Measurements from ENCODE around the gene CALHM3. TPM values are rescaled to one million over a fixed set of nuclear protein-coding genes. Genes with fewer than 3 reads are reported as not detected.

Gene CALHM3
- polyA plus RNA-seq, 1 of the 3 experiments (the other 2 are of a cell fraction), result not detected

DNA sequence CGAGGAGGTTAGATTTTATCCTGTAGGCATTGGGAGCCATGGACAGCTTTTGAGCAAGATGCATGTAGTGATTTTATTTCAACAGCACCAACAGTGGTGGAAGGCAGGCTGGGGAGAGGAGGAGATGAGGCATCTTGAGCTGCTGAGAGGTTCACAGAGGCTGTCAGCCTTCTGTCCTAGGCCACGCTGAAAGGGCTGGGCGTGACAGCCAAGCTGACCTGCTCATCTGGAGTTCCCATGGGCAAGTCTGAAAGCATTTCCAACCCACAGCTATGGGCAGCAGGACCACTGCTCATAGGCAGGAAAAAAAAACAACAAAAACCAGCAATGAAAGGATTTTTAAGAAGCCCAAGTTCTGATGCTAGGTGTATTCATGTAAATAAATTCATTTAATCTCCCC, 22.1 kb upstream of the CALHM3 start:
- TF ChIP-seq, protein P1, sequence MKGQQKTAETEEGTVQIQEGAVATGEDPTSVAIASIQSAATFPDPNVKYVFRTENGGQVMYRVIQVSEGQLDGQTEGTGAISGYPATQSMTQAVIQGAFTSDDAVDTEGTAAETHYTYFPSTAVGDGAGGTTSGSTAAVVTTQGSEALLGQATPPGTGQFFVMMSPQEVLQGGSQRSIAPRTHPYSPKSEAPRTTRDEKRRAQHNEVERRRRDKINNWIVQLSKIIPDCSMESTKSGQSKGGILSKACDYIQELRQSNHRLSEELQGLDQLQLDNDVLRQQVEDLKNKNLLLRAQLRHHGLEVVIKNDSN (IDR thresholded peaks at IDR 0.05; ENCODE audit: borderline replicate concordance, low read depth), result no peak
- TF ChIP-seq, protein P2, sequence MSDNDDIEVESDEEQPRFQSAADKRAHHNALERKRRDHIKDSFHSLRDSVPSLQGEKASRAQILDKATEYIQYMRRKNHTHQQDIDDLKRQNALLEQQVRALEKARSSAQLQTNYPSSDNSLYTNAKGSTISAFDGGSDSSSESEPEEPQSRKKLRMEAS (IDR thresholded peaks at IDR 0.05; ENCODE audit: low read depth), result no peak
- TF ChIP-seq SIN3A (IDR thresholded peaks at IDR 0.05; ENCODE audit: borderline replicate concordance, low read depth, low read length), result no peak
- TF ChIP-seq FOXM1 (IDR thresholded peaks at IDR 0.05; ENCODE audit: low read depth), result no peak
- TF ChIP-seq YY1 (IDR thresholded peaks at IDR 0.05; ENCODE audit: low read depth), result no peak
- no peak for TF ChIP-seq FOXJ3 (CRISPR knock-in tag; IDR thresholded peaks at IDR 0.05)
- no peak for TF ChIP-seq MEF2A (IDR thresholded peaks at IDR 0.05; ENCODE audit: borderline replicate concordance, low read depth)
- TF ChIP-seq, protein P3, sequence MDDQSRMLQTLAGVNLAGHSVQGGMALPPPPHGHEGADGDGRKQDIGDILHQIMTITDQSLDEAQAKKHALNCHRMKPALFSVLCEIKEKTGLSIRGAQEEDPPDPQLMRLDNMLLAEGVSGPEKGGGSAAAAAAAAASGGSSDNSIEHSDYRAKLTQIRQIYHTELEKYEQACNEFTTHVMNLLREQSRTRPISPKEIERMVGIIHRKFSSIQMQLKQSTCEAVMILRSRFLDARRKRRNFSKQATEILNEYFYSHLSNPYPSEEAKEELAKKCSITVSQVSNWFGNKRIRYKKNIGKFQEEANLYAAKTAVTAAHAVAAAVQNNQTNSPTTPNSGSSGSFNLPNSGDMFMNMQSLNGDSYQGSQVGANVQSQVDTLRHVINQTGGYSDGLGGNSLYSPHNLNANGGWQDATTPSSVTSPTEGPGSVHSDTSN (IDR thresholded peaks at IDR 0.05), result no peak
- TF ChIP-seq CHD2 (IDR thresholded peaks at IDR 0.05; ENCODE audit: low read length, partially characterized antibody), result no peak
- Histone ChIP-seq H3K4me1 (ENCODE audit: control insufficient read depth in 1 of 2, insufficient read depth in 2 of 2, low read depth in 1 of 2, low read length in 1 of 2) (peaks cover 6 to 27% of the 10 kb centered on the region in 2 experiments; a peak in 3 of 4 replicates), H3K9me3 (no peaks in the 10 kb centered on the region), H3K27ac (ENCODE audit: low read depth in 2 of 2, low read length in 1 of 2) (peak overlapping the region in 1 of 2 experiments; percentile 62; a peak in 2 of 4 replicates), H3K79me2 (ENCODE audit: insufficient read depth) (no peaks in the 10 kb centered on the region), H3K9me2 (no peaks in the 10 kb centered on the region), H4K20me1 (ENCODE audit: insufficient read depth) (no peaks in the 10 kb centered on the region), H3K36me3 (replicated peaks in 1 of 2; ENCODE audit: control insufficient read depth in 1 of 2, insufficient read depth in 2 of 2, low read length in 1 of 2) (no peaks in the 10 kb centered on the region), H3F3A (replicated peaks; ENCODE audit: insufficient read depth) (peaks cover 5% of the 10 kb centered on the region), H3K4me3 (ENCODE audit: low read depth in 2 of 2, low read length in 1 of 2) (no peak overlapping the region), H3K4me2 (no peak overlapping the region), H2AFZ (ENCODE audit: low read depth) (no peak overlapping the region), H3K27me3 (ENCODE audit: insufficient read depth) (peaks cover 24% of the 10 kb centered on the region; the same call in 1 of the 2 replicates), H3K9ac (no peak overlapping the region)
- no peak for DNase-seq
- 65% methylated on average over 3 of the region's 3 CpGs for WGBS (ENCODE audit: low lambda C conversion rate)
- POLR2A ChIA-PET, result no interaction called here
- CTCF ChIA-PET, result interaction anchor here (1.0 to 3.9 kb wide), 2 partner anchors 15 to 51 kb away, joined by 3 to 16 read pairs; no protein-coding TSS in a partner anchor

DNA sequence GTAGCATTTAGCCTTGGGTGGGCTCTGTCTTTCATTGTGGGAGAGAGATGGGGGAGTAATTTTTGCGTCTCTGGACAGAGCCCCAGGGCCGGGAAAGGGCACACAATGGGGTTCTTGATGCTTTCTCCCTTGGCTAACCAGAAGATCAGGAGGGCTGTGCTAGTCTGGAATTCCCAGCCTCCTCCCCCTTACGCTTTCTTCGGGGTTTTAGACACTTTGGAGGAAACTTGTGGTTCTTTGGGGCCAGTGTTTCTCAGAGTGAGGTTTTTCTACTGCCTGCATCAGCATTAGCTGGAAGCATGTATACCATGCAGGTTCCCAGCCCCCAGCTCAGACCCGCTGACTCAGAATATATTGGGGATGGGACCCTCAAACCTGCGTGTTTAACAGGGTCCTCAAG, 21.4 kb upstream of the CALHM3 start:
- Histone ChIP-seq H2AFZ (ENCODE audit: low read depth) (no peak overlapping the region), H4K20me1 (ENCODE audit: insufficient read depth) (no peaks in the 10 kb centered on the region), H3K27me3 (ENCODE audit: insufficient read depth) (peaks cover 31% of the 10 kb centered on the region), H3K79me2 (ENCODE audit: insufficient read depth) (no peaks in the 10 kb centered on the region), H3K27ac (ENCODE audit: low read depth in 2 of 2, low read length in 1 of 2) (no peak overlapping the region; a peak in 1 of 4 replicates), H3F3A (replicated peaks; ENCODE audit: insufficient read depth) (peaks cover 5% of the 10 kb centered on the region), H3K4me2 (no peak overlapping the region), H3K36me3 (replicated peaks in 1 of 2; ENCODE audit: control insufficient read depth in 1 of 2, insufficient read depth in 2 of 2, low read length in 1 of 2) (no peaks in the 10 kb centered on the region), H3K4me1 (ENCODE audit: control insufficient read depth in 1 of 2, insufficient read depth in 2 of 2, low read depth in 1 of 2, low read length in 1 of 2) (peaks cover 6 to 27% of the 10 kb centered on the region in 2 experiments; a peak in 3 of 4 replicates), H3K9me3 (no peaks in the 10 kb centered on the region), H3K9me2 (no peaks in the 10 kb centered on the region), H3K4me3 (ENCODE audit: low read depth in 2 of 2, low read length in 1 of 2) (no peak overlapping the region), H3K9ac (no peak overlapping the region)
- POLR2A ChIA-PET, result no interaction called here
- WGBS (ENCODE audit: low lambda C conversion rate), result 79% methylated on average over 6 of the region's 6 CpGs
- CTCF ChIA-PET, result interaction anchor here (2.1 kb wide), 1 partner anchor 15 kb away, joined by 10 read pairs; no protein-coding TSS in a partner anchor
- no peak for DNase-seq
- TF ChIP-seq YY1 (IDR thresholded peaks at IDR 0.05; ENCODE audit: low read depth), result no peak
- TF ChIP-seq EP300 (IDR thresholded peaks at IDR 0.05; ENCODE audit: borderline replicate concordance in 1 of 2, low read depth in 1 of 2, low read length in 1 of 2), result no peak
- no peak for TF ChIP-seq TCF12 (IDR thresholded peaks at IDR 0.05)
- no peak for TF ChIP-seq TAF1 (IDR thresholded peaks at IDR 0.05; ENCODE audit: borderline replicate concordance, low read depth, low read length)
- TF ChIP-seq, protein P4, sequence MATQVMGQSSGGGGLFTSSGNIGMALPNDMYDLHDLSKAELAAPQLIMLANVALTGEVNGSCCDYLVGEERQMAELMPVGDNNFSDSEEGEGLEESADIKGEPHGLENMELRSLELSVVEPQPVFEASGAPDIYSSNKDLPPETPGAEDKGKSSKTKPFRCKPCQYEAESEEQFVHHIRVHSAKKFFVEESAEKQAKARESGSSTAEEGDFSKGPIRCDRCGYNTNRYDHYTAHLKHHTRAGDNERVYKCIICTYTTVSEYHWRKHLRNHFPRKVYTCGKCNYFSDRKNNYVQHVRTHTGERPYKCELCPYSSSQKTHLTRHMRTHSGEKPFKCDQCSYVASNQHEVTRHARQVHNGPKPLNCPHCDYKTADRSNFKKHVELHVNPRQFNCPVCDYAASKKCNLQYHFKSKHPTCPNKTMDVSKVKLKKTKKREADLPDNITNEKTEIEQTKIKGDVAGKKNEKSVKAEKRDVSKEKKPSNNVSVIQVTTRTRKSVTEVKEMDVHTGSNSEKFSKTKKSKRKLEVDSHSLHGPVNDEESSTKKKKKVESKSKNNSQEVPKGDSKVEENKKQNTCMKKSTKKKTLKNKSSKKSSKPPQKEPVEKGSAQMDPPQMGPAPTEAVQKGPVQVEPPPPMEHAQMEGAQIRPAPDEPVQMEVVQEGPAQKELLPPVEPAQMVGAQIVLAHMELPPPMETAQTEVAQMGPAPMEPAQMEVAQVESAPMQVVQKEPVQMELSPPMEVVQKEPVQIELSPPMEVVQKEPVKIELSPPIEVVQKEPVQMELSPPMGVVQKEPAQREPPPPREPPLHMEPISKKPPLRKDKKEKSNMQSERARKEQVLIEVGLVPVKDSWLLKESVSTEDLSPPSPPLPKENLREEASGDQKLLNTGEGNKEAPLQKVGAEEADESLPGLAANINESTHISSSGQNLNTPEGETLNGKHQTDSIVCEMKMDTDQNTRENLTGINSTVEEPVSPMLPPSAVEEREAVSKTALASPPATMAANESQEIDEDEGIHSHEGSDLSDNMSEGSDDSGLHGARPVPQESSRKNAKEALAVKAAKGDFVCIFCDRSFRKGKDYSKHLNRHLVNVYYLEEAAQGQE (IDR thresholded peaks at IDR 0.05; ENCODE audit: low read depth, low read length), result no peak
- TF ChIP-seq ELF1 (IDR thresholded peaks at IDR 0.05), result no peak
- no peak for TF ChIP-seq GABPA (IDR thresholded peaks at IDR 0.05; ENCODE audit: low read depth)
- no peak for TF ChIP-seq NRF1 (IDR thresholded peaks at IDR 0.05; ENCODE audit: low read depth, low read length)
- no peak for TF ChIP-seq GATA2 (CRISPR knock-in tag; IDR thresholded peaks at IDR 0.05)
- no peak for TF ChIP-seq RCOR1 (IDR thresholded peaks at IDR 0.05; ENCODE audit: low read length)
- TF ChIP-seq, protein P5, sequence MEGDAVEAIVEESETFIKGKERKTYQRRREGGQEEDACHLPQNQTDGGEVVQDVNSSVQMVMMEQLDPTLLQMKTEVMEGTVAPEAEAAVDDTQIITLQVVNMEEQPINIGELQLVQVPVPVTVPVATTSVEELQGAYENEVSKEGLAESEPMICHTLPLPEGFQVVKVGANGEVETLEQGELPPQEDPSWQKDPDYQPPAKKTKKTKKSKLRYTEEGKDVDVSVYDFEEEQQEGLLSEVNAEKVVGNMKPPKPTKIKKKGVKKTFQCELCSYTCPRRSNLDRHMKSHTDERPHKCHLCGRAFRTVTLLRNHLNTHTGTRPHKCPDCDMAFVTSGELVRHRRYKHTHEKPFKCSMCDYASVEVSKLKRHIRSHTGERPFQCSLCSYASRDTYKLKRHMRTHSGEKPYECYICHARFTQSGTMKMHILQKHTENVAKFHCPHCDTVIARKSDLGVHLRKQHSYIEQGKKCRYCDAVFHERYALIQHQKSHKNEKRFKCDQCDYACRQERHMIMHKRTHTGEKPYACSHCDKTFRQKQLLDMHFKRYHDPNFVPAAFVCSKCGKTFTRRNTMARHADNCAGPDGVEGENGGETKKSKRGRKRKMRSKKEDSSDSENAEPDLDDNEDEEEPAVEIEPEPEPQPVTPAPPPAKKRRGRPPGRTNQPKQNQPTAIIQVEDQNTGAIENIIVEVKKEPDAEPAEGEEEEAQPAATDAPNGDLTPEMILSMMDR (IDR thresholded peaks at IDR 0.05), result no peak
- no peak for TF ChIP-seq CHD2 (IDR thresholded peaks at IDR 0.05; ENCODE audit: low read length, partially characterized antibody)
- TF ChIP-seq FOSL2 (IDR thresholded peaks at IDR 0.05; ENCODE audit: borderline replicate concordance, low read depth), result no peak
- no peak for TF ChIP-seq FOXJ3 (CRISPR knock-in tag; IDR thresholded peaks at IDR 0.05)
- TF ChIP-seq SIN3A (IDR thresholded peaks at IDR 0.05; ENCODE audit: borderline replicate concordance, low read depth, low read length), result no peak
- no peak for TF ChIP-seq POLR2AphosphoS5 (IDR thresholded peaks at IDR 0.05; ENCODE audit: low read depth, low read length)
- TF ChIP-seq NFIC (IDR thresholded peaks at IDR 0.05; ENCODE audit: borderline replicate concordance), result no peak
